A549 (cell line): ENCODE measurements around the gene SELPLG. TPM values are rescaled to one million over a fixed set of nuclear protein-coding genes. Genes with fewer than 3 reads are reported as not detected.

Experiments used
- ATAC-seq, 2 experiments: fragments of 200-7000 bp in 1 of 2; fragments of >200 bp in 1 of 2; cut with Nextera tagmentation in 1 of 2; cut with Tn5 transposase in 1 of 2; 3 replicates each; pipeline versions ENCODE4 v1.8.0 to v1.9.1; 2018 to 2020; ENCODE audit warnings: mild to moderate bottlenecking in 1 of 2, moderate library complexity in 1 of 2
- CTCF ChIA-PET: fragments of 300-600 bp; sonication (Branson Sonifier 250); formaldehyde crosslinking; extraction: SDS; loops from one replicate; lab custom pipeline; 2021; ENCODE audit warnings: antibody characterized with exemption, inconsistent platforms; lab: Yijun Ruan, JAX
- POLR2A ChIA-PET: fragments of 350-600 bp; formaldehyde crosslinking; extraction: SDS; loops from one replicate; lab custom pipeline; 2021; ENCODE audit warnings: antibody characterized with exemption, inconsistent platforms; lab: Yijun Ruan, JAX
- DNase-seq, 2 experiments: peaks; one replicate each; pipeline versions ENCODE4 v3.0.0 to v3.0.0-alpha.2; 2011 to 2016; ENCODE audit warnings: low read depth in 1 of 2, low spot score in 1 of 2
- FAIRE-seq: peaks from 2 replicates; lab custom pipeline; 2011; peaks lifted over from hg19 to GRCh38; lab: Jason Lieb, UNC
- H3K27ac ChIP-seq, 2 experiments: fragments of >200 bp; sonication (Bioruptor Twin); formaldehyde crosslinking; 3 replicates each; pipeline ENCODE4 v1.5.1; 2016 to 2017
- H3K4me1 ChIP-seq: fragments of >200 bp; sonication (Bioruptor Twin); formaldehyde crosslinking; 3 replicates; pipeline ENCODE4 v1.6.1; 2016
- H3K4me2 ChIP-seq: fragments of >200 bp; sonication (Bioruptor Twin); formaldehyde crosslinking; 3 replicates; pipeline ENCODE4 v1.6.1; 2016
- H3K4me3 ChIP-seq: fragments of >200 bp; sonication (Bioruptor Twin); formaldehyde crosslinking; 3 replicates; pipeline ENCODE4 v1.5.1; 2016
- H3K9me3 ChIP-seq: fragments of >200 bp; sonication (Bioruptor Twin); formaldehyde crosslinking; 3 replicates; pipeline ENCODE4 v1.6.1; 2016
- BHLHE40 ChIP-seq: IDR thresholded peaks from 2 replicates; pipeline ENCODE4 v1.6.1; 2012; ENCODE audit warnings: low read depth, low read length, inconsistent platforms
- CBX2 ChIP-seq: fragments of 200-600 bp; sonication (generic); IDR thresholded peaks from 2 replicates; pipeline ENCODE4 v1.6.1; 2016; ENCODE audit warnings: low read depth, mild to moderate bottlenecking, borderline replicate concordance
- CEBPB ChIP-seq, 2 experiments: fragments of >200 bp in 1 of 2; sonication (Bioruptor Twin) in 1 of 2; formaldehyde crosslinking in 1 of 2; IDR thresholded peaks; 2 replicates each; pipeline ENCODE4 v1.6.1; 2012 to 2016
- CHD4 ChIP-seq: fragments of 200-600 bp; sonication (generic); IDR thresholded peaks from 2 replicates; pipeline ENCODE4 v1.6.1; 2016; ENCODE audit warnings: antibody characterized with exemption, mild to moderate bottlenecking, borderline replicate concordance
- EHF ChIP-seq: fragments of 250-450 bp; sonication (Bioruptor Pico); IDR thresholded peaks from 2 replicates; pipeline ENCODE4 v1.5.0; 2020; ENCODE audit warnings: mild to moderate bottlenecking
- EHMT2 ChIP-seq: fragments of 200-600 bp; sonication (generic); IDR thresholded peaks from 2 replicates; pipeline ENCODE4 v1.6.1; 2016; ENCODE audit warnings: antibody characterized with exemption, low read depth, mild to moderate bottlenecking, moderate library complexity
- ESRRA ChIP-seq: fragments of 150-350 bp; IDR thresholded peaks from 2 replicates; pipeline ENCODE4 v1.6.1; 2014; ENCODE audit warnings: mild to moderate bottlenecking, low read length, borderline replicate concordance
- GATA3 ChIP-seq: IDR thresholded peaks from 2 replicates; pipeline ENCODE4 v1.6.1; 2012; ENCODE audit warnings: borderline replicate concordance
- HEYL ChIP-seq: fragments of 250-450 bp; sonication (Bioruptor Pico); IDR thresholded peaks from 2 replicates; pipeline ENCODE4 v1.8.0; 2021; ENCODE audit warnings: mild to moderate bottlenecking, moderate library complexity
- JUNB ChIP-seq: fragments of >200 bp; sonication (Bioruptor Twin); formaldehyde crosslinking; IDR thresholded peaks from 2 replicates; pipeline ENCODE4 v1.6.1; 2016
- MAFK ChIP-seq: fragments of 450-650 bp; IDR thresholded peaks from 2 replicates; pipeline ENCODE4 v1.6.1; 2014; ENCODE audit not compliant: partially characterized antibody
- NR3C1 ChIP-seq: fragments of >200 bp; sonication (Bioruptor Twin); formaldehyde crosslinking; IDR thresholded peaks from 3 replicates; pipeline ENCODE4 v1.6.1; 2017
- PHF8 ChIP-seq: fragments of 200-600 bp; sonication (generic); IDR thresholded peaks from 2 replicates; pipeline ENCODE4 v1.6.1; 2016; ENCODE audit warnings: low read depth, mild to moderate bottlenecking, antibody characterized with exemption, moderate library complexity, borderline replicate concordance
- POLR2A ChIP-seq: IDR thresholded peaks from 2 replicates; pipeline ENCODE4 v1.6.1; 2012; ENCODE audit warnings: mild to moderate bottlenecking, low read length
- POLR2AphosphoS2 ChIP-seq: conservative IDR thresholded peaks from 2 replicates; pipeline ENCODE4 v1.6.1; 2012; ENCODE audit warnings: low read length, improper control_type of control experiment, inconsistent platforms
- RCOR1 ChIP-seq: fragments of 150-350 bp; IDR thresholded peaks from 2 replicates; pipeline ENCODE4 v1.6.1; 2014; ENCODE audit warnings: antibody characterized with exemption, low read length, low read depth
- RFX5 ChIP-seq: fragments of 450-650 bp; IDR thresholded peaks from 2 replicates; pipeline ENCODE4 v1.7.1; 2014; ENCODE audit warnings: antibody characterized with exemption, mild to moderate bottlenecking, moderate library complexity
- TP53 ChIP-seq: fragments of 250-450 bp; sonication (Bioruptor Pico); IDR thresholded peaks from 2 replicates; pipeline ENCODE4 v1.5.0; 2021; ENCODE audit warnings: mild to moderate bottlenecking, moderate library complexity
- ZC3H11A ChIP-seq: fragments of 450-650 bp; IDR thresholded peaks from 2 replicates; pipeline ENCODE4 v1.6.1; 2014; ENCODE audit warnings: antibody characterized with exemption, mild to moderate bottlenecking
- ZNF302 ChIP-seq: fragments of 250-450 bp; sonication (Bioruptor Pico); IDR thresholded peaks from 2 replicates; pipeline ENCODE4 v1.9.0; 2021; ENCODE audit warnings: inconsistent platforms, mild to moderate bottlenecking, moderate library complexity
- WGBS: methylation state at CpG from one replicate; pipeline ENCODE4 v1.1.6; 2017; ENCODE audit errors: missing lambda C conversion rate; 5-methylcytosine and 5-hydroxymethylcytosine counted together
- polyA plus RNA-seq, 4 experiments: library from polyadenylated mRNA; depleted of rRNA in 3 of 4; stranded (reverse); fragments of >200 nt; fragmentation: RNase III in 1 of 4; extraction: RNeasy Plus Mini Kit Qiagen cat#74134 plus additional on column Dnase treatment in 1 of 4; gene quantifications; 2 replicates in 3 of 4; 3 replicates in 1 of 4; pipeline ENCODE4 v1.2.3, GENCODE V29; 2011 to 2017
- TF ChIP-seq, protein P1 (sequence below): fragments of 250-450 bp; sonication (Bioruptor Pico); IDR thresholded peaks from 2 replicates; pipeline ENCODE4 v1.5.0; 2020; ENCODE audit warnings: low read depth, mild to moderate bottlenecking, moderate library complexity
- TF ChIP-seq, protein P2 (sequence below): fragments of 250-450 bp; sonication (Bioruptor Pico); IDR thresholded peaks from 2 replicates; pipeline ENCODE4 v1.5.0; 2021; ENCODE audit warnings: mild to moderate bottlenecking, moderate library complexity, borderline replicate concordance
- TF ChIP-seq, protein P3 (sequence below): fragments of 150-350 bp; IDR thresholded peaks from 2 replicates; pipeline ENCODE4 v1.6.1; 2014; ENCODE audit warnings: low read depth, mild to moderate bottlenecking, low read length
- TF ChIP-seq, protein P4 (sequence below): fragments of >200 bp; sonication (Bioruptor Twin); formaldehyde crosslinking; IDR thresholded peaks from 2 replicates; pipeline ENCODE4 v1.6.1; 2016
- TF ChIP-seq, protein P5 (sequence below): fragments of >200 bp; sonication (Bioruptor Twin); formaldehyde crosslinking; IDR thresholded peaks from 3 replicates; pipeline ENCODE4 v1.6.1; 2016

SELPLG gene
- polyA plus RNA-seq, 2 of the 4 experiments (the other 2 are of a cell fraction): 0.17 to 0.67 TPM

DNA sequence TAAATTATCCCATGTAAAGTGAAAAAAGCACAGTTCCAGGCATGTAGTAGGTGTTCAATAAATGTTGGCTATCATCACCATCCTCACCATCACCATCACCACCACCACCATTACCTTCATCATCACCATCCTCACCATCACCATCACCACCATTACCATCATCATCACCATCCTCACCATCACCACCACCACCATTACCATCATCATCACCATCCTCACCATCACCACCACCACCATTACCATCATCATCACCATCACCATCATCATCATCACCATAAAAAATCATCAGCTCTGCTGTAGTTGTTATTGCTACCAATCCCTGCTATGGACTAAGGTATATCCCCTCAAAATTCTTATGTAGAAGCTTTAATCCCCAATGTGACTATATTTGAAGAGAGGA, 56.2 kb downstream of the SELPLG start:
- H3K9me3 ChIP-seq: no peaks in the 10 kb centered on the region
- ATAC-seq (no peak), FAIRE-seq (no peak), DNase-seq (no peak)
- no peak overlapping the region for H3K4me2 ChIP-seq
- H3K4me3 ChIP-seq: no peak overlapping the region
- ChIA-PET POLR2A (no interaction called here), CTCF (interaction anchor here (1.4 to 22.8 kb wide), 3 partner anchors 13 to 36 kb away, joined by 4 to 533 read pairs (median 9); no protein-coding TSS in a partner anchor)
- no peak overlapping the region for H3K27ac ChIP-seq
- TF ChIP-seq, protein P1, sequence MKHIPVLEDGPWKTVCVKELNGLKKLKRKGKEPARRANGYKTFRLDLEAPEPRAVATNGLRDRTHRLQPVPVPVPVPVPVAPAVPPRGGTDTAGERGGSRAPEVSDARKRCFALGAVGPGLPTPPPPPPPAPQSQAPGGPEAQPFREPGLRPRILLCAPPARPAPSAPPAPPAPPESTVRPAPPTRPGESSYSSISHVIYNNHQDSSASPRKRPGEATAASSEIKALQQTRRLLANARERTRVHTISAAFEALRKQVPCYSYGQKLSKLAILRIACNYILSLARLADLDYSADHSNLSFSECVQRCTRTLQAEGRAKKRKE (CRISPR knock-in tag): no peak
- TF ChIP-seq POLR2A (no peak), HEYL (CRISPR knock-in tag) (no peak), ZC3H11A (no peak), EHF (CRISPR knock-in tag) (no peak), JUNB (no peak), MAFK (no peak), EHMT2 (no peak), RCOR1 (no peak), PHF8 (no peak), POLR2AphosphoS2 (no peak), BHLHE40 (no peak), CBX2 (no peak), GATA3 (no peak)
- TF ChIP-seq, protein P2, sequence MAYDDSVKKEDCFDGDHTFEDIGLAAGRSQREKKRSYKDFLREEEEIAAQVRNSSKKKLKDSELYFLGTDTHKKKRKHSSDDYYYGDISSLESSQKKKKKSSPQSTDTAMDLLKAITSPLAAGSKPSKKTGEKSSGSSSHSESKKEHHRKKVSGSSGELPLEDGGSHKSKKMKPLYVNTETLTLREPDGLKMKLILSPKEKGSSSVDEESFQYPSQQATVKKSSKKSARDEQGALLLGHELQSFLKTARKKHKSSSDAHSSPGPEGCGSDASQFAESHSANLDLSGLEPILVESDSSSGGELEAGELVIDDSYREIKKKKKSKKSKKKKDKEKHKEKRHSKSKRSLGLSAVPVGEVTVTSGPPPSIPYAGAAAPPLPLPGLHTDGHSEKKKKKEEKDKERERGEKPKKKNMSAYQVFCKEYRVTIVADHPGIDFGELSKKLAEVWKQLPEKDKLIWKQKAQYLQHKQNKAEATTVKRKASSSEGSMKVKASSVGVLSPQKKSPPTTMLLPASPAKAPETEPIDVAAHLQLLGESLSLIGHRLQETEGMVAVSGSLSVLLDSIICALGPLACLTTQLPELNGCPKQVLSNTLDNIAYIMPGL (CRISPR knock-in tag): no peak
- TF ChIP-seq, protein P3, sequence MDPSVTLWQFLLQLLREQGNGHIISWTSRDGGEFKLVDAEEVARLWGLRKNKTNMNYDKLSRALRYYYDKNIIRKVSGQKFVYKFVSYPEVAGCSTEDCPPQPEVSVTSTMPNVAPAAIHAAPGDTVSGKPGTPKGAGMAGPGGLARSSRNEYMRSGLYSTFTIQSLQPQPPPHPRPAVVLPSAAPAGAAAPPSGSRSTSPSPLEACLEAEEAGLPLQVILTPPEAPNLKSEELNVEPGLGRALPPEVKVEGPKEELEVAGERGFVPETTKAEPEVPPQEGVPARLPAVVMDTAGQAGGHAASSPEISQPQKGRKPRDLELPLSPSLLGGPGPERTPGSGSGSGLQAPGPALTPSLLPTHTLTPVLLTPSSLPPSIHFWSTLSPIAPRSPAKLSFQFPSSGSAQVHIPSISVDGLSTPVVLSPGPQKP: no peak
- TF ChIP-seq, protein P4, sequence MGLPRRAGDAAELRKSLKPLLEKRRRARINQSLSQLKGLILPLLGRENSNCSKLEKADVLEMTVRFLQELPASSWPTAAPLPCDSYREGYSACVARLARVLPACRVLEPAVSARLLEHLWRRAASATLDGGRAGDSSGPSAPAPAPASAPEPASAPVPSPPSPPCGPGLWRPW: no peak
- no peaks in the 10 kb centered on the region for H3K4me1 ChIP-seq

DNA sequence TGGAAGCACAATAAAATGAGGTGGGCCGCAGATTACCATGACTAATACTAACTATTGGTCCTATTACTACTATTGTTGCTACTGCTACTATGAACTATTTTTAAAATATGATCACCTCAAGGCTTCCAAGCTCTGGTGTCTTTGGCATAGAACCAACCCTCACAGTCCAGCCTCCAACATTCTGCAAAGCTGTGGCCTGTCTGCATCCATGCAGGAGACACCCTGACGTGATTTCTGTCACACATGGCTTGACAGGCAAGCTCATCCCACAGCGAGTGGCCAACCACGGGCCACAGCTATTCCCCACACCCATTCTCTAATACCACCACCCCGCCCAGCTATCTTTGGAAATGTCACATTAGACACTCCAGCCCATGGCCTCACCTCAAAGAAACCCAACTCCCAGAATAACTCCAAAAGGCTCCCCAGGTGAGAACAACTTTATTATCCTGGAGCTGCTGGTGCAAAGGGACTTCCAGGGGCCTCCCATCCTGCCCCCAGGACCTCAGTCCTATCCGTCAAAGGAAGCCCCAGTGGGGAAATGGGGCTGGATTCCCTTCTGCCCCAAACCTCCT, 56.9 kb downstream of the SELPLG start:
- Histone ChIP-seq H3K4me1 (no peaks in the 10 kb centered on the region), H3K9me3 (no peaks in the 10 kb centered on the region), H3K4me3 (no peak overlapping the region), H3K4me2 (no peak overlapping the region)
- ChIA-PET CTCF (interaction anchor here (0.8 to 22.8 kb wide), 5 partner anchors 12 to 88 kb away, joined by 3 to 533 read pairs (median 8); no protein-coding TSS in a partner anchor), POLR2A (no interaction called here)
- DNase-seq (no peak), FAIRE-seq (no peak), ATAC-seq (no peak)
- 23% methylated on average over 6 of the region's 6 CpGs for WGBS
- TF ChIP-seq ESRRA (no peak), HEYL (CRISPR knock-in tag) (no peak), CHD4 (no peak), GATA3 (no peak), CEBPB (IDR thresholded peaks at IDR 0.05) (no peak), MAFK (no peak), RFX5 (no peak), TP53 (CRISPR knock-in tag) (no peak), NR3C1 (no peak), ZNF302 (CRISPR knock-in tag) (no peak)
- TF ChIP-seq, protein P3: no peak
- TF ChIP-seq, protein P2 (CRISPR knock-in tag): no peak
- TF ChIP-seq, protein P5, sequence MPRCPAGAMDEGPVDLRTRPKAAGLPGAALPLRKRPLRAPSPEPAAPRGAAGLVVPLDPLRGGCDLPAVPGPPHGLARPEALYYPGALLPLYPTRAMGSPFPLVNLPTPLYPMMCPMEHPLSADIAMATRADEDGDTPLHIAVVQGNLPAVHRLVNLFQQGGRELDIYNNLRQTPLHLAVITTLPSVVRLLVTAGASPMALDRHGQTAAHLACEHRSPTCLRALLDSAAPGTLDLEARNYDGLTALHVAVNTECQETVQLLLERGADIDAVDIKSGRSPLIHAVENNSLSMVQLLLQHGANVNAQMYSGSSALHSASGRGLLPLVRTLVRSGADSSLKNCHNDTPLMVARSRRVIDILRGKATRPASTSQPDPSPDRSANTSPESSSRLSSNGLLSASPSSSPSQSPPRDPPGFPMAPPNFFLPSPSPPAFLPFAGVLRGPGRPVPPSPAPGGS: no peak
- TF ChIP-seq, all 56 proteins: peak for 0
- H3K27ac ChIP-seq: no peak overlapping the region
